Upper lobe of right lung (tissue), 1 donor: ENCODE measurements around the gene ENOX1. TPM values are rescaled to one million over a fixed set of nuclear protein-coding genes. Genes with fewer than 3 reads are reported as not detected.

Experiments
- ATAC-seq: fragments of 200-7000 bp; cut with Tn5 transposase; one replicate; pipeline ENCODE4 v1.9.1; 2020; ENCODE audit warnings: mild to moderate bottlenecking, moderate library complexity
- DNase-seq: peaks from one replicate; pipeline ENCODE4 v3.0.0-alpha.2; 2020
- H3K27ac ChIP-seq: fragments of 200-600 bp; one replicate; pipeline ENCODE4 v1.8.0; 2022
- H3K27me3 ChIP-seq: fragments of 200-600 bp; one replicate; pipeline ENCODE4 v1.8.0; 2022; ENCODE audit warnings: mild to moderate bottlenecking
- H3K36me3 ChIP-seq: fragments of 200-600 bp; one replicate; pipeline ENCODE4 v1.8.0; 2022
- H3K4me1 ChIP-seq: fragments of 200-600 bp; one replicate; pipeline ENCODE4 v1.8.0; 2022
- H3K4me3 ChIP-seq: fragments of 200-600 bp; one replicate; pipeline ENCODE4 v1.8.0; 2022; ENCODE audit warnings: mild to moderate bottlenecking
- H3K9me3 ChIP-seq: fragments of 200-600 bp; one replicate; pipeline ENCODE4 v1.8.0; 2022
- CTCF ChIP-seq: fragments of 200-600 bp; IDR thresholded peaks from one replicate; pipeline ENCODE4 v1.8.0; 2022; ENCODE audit warnings: antibody characterized with exemption
- intact Hi-C: fragments of 100-400 bp; cut with DNase I; formaldehyde crosslinking; loops from one replicate; pipeline ENCODE4 v1.11.0; 2022
- total RNA-seq: library from RNA; stranded (reverse); fragmentation: NEBNext Ultra II Directional; extraction: Animal tissue kit (Norgen Biotek cat#: 25700); gene quantifications from one replicate; pipeline ENCODE4 v1.2.1, GENCODE V29; 2021
- donor health status: DM: no; HTN: yes; CAD: no; lungs with severe emphysema.

Gene ENOX1
- total RNA-seq, 1 donor from 2014 or later = 0.69 TPM

GRCh38 chr13:43730642-43731041 is 56.1 kb downstream of the ENOX1 start:
- Histone ChIP-seq H3K27ac (no peak overlapping the region), H3K4me3 (no peak overlapping the region), H3K36me3 (no peaks in the 10 kb centered on the region), H3K9me3 (no peaks in the 10 kb centered on the region), H3K27me3 (no peaks in the 10 kb centered on the region), H3K4me1 (no peaks in the 10 kb centered on the region)
- intact Hi-C loops = no loop called here
- DNase-seq = no peak
- ATAC-seq = peak; percentile 32
- TF ChIP-seq CTCF = no peak

GRCh38 chr13:43728421-43728820 is 58.4 kb downstream of the ENOX1 start:
- no peaks in the 10 kb centered on the region for H3K4me1 ChIP-seq
- ATAC-seq (no peak), DNase-seq (no peak)
- no peaks in the 10 kb centered on the region for H3K36me3 ChIP-seq
- intact Hi-C loops = no loop called here
- no peak overlapping the region for H3K4me3 ChIP-seq
- TF ChIP-seq CTCF = no peak
- H3K27me3 ChIP-seq = no peaks in the 10 kb centered on the region
- H3K9me3 ChIP-seq = no peaks in the 10 kb centered on the region
- no peak overlapping the region for H3K27ac ChIP-seq

GRCh38 chr13:43727856-43728255 is 58.9 kb downstream of the ENOX1 start:
- intact Hi-C loops = no loop called here
- DNase-seq = no peak
- Histone ChIP-seq H3K4me3 (no peak overlapping the region), H3K36me3 (no peaks in the 10 kb centered on the region), H3K4me1 (no peaks in the 10 kb centered on the region), H3K27ac (no peak overlapping the region), H3K9me3 (no peaks in the 10 kb centered on the region), H3K27me3 (no peaks in the 10 kb centered on the region)
- ATAC-seq = no peak
- no peak for TF ChIP-seq CTCF

- intact Hi-C loops = no loop called here
- Histone ChIP-seq H3K36me3 (no peaks in the 10 kb centered on the region), H3K27me3 (no peaks in the 10 kb centered on the region), H3K9me3 (no peaks in the 10 kb centered on the region), H3K4me3 (no peak overlapping the region), H3K4me1 (no peaks in the 10 kb centered on the region), H3K27ac (no peak overlapping the region)
- DNase-seq (no peak), ATAC-seq (no peak)
- TF ChIP-seq CTCF = no peak
These were observed 61.3 kb downstream of the ENOX1 start for GRCh38 chr13:43725460-43725859.

GRCh38 chr13:43720780-43721397 is 65.9 kb downstream of the ENOX1 start:
- TF ChIP-seq CTCF = no peak
- Histone ChIP-seq H3K4me3 (no peak overlapping the region), H3K9me3 (no peaks in the 10 kb centered on the region), H3K27me3 (no peaks in the 10 kb centered on the region), H3K36me3 (no peaks in the 10 kb centered on the region), H3K4me1 (no peaks in the 10 kb centered on the region), H3K27ac (no peak overlapping the region)
- DNase-seq (no peak), ATAC-seq (no peak)
- intact Hi-C loops = no loop called here

- Histone ChIP-seq H3K36me3 (no peaks in the 10 kb centered on the region), H3K27ac (no peak overlapping the region), H3K4me1 (no peaks in the 10 kb centered on the region), H3K27me3 (no peaks in the 10 kb centered on the region), H3K4me3 (no peak overlapping the region), H3K9me3 (no peaks in the 10 kb centered on the region)
- ATAC-seq (no peak), DNase-seq (no peak)
- intact Hi-C loops = no loop called here
- no peak for TF ChIP-seq CTCF
These were observed 88.0 kb downstream of the ENOX1 start for GRCh38 chr13:43698758-43699157.
